NCI-H345 treated with DMSO at 0.1 percent for 48 hours (cell line): ENCODE results near the gene FANCE.
"Not testable (repeated sequence)": the region's sequence is repeated elsewhere in the genome, so short reads cannot be mapped to it uniquely, and the experiment has no call there.

Experiments
- DNase-seq: peaks from one replicate; lab custom pipeline; 2025; ENCODE audit not compliant: unreplicated experiment; lab: John Stamatoyannopoulos, UW

The FANCE gene

GRCh38 chr6:35429463-35429862, 22.7 kb upstream of the FANCE start:
- DNase-seq: no peak

GRCh38 chr6:35432291-35432690, 19.8 kb upstream of the FANCE start:
- no peak for DNase-seq

- not testable (repeated sequence) for DNase-seq
These were observed 19.4 kb upstream of the FANCE start for GRCh38 chr6:35432702-35433101.

GRCh38 chr6:35435074-35435837, 16.9 kb upstream of the FANCE start:
- no peak for DNase-seq

- no peak for DNase-seq
These were observed 15.9 kb upstream of the FANCE start for GRCh38 chr6:35436071-35436857.

- not testable (repeated sequence) for DNase-seq
These were observed 13.6 kb upstream of the FANCE start for GRCh38 chr6:35438378-35439065.

- no peak for DNase-seq
These were observed 12.8 kb upstream of the FANCE start for GRCh38 chr6:35439308-35439707.

GRCh38 chr6:35441205-35441604, 10.9 kb upstream of the FANCE start:
- no peak for DNase-seq

- DNase-seq: no peak
These were observed 10.5 kb upstream of the FANCE start for GRCh38 chr6:35441642-35442041.

- DNase-seq: no peak
These were observed 9.4 kb upstream of the FANCE start for GRCh38 chr6:35442693-35443092.

GRCh38 chr6:35443341-35444030, 8.7 kb upstream of the FANCE start:
- no peak for DNase-seq

GRCh38 chr6:35445691-35446090, 6.4 kb upstream of the FANCE start:
- DNase-seq: no peak

- DNase-seq: no peak
These were observed 3.9 kb upstream of the FANCE start for GRCh38 chr6:35448191-35448590.

- peak; percentile 80 for DNase-seq
These were observed 2.8 kb upstream of the FANCE start for GRCh38 chr6:35449287-35449881.

GRCh38 chr6:35451354-35452182, 570 bp upstream of the FANCE start:
- no peak for DNase-seq

- no peak for DNase-seq
These were observed 1.1 kb downstream of the FANCE start for GRCh38 chr6:35453236-35453635.

- DNase-seq: no peak
These were observed 2.4 kb downstream of the FANCE start for GRCh38 chr6:35454391-35455110.

- DNase-seq: no peak
These were observed 5.8 kb downstream of the FANCE start for GRCh38 chr6:35457907-35458306.

- no peak for DNase-seq
These were observed 9.1 kb downstream of the FANCE start for GRCh38 chr6:35461270-35461669.
